Esophagus muscularis mucosa (tissue), 4 donors: ENCODE results near the gene PBX3. TPM values are rescaled to one million over a fixed set of nuclear protein-coding genes. Genes with fewer than 3 reads are reported as not detected.

Experiments used
- DNase-seq: peaks from one replicate; pipeline ENCODE4 v3.0.0-alpha.2; 2017; ENCODE audit errors: extremely low spot score
- H3K27ac ChIP-seq, 4 donors: fragments of 200-600 bp; sonication (generic); replicated peaks in 1 of 4; 1 replicate in 3 of 4; 2 replicates in 1 of 4; pipeline ENCODE4 v1.5.1; 2016 to 2019; ENCODE audit warnings: mild to moderate bottlenecking in 1 of 4
- H3K27me3 ChIP-seq, 4 donors: fragments of 200-600 bp; sonication (generic); one replicate each; pipeline versions ENCODE4 v1.5.1 to v1.6.0; 2016 to 2019
- H3K36me3 ChIP-seq, 4 donors: fragments of 200-600 bp; sonication (generic); one replicate each; pipeline ENCODE4 v1.5.1; 2016 to 2019
- H3K4me1 ChIP-seq, 4 donors: fragments of 200-600 bp; sonication (generic); one replicate each; pipeline ENCODE4 v1.5.1; 2016 to 2019
- H3K4me3 ChIP-seq, 4 donors: fragments of 200-600 bp; sonication (generic); 1 replicate in 2 of 4; 2 replicates in 2 of 4; pipeline ENCODE4 v1.5.1; 2016 to 2019; ENCODE audit warnings: mild to moderate bottlenecking in 4 of 4, moderate library complexity in 1 of 4
- H3K9me3 ChIP-seq, 4 donors: fragments of 200-600 bp; sonication (generic); 1 replicate in 3 of 4; 2 replicates in 1 of 4; pipeline ENCODE4 v1.5.1; 2016 to 2019
- EP300 ChIP-seq: sonication (generic); formaldehyde crosslinking; IDR thresholded peaks from one replicate; pipeline ENCODE4 v1.6.1; 2017; ENCODE audit warnings: antibody characterized with exemption
- POLR2A ChIP-seq: fragments of 450-650 bp; IDR thresholded peaks from one replicate; pipeline ENCODE4 v1.6.1; 2017; ENCODE audit warnings: antibody characterized with exemption, moderate library complexity, mild to moderate bottlenecking, low read depth
- POLR2AphosphoS5 ChIP-seq, 2 donors: sonication (generic); formaldehyde crosslinking; IDR thresholded peaks; one replicate each; pipeline ENCODE4 v1.6.1; 2017; ENCODE audit warnings: antibody characterized with exemption in 2 of 2
- WGBS: methylation state at CpG from one replicate; pipeline ENCODE4 v1.1.5; 2018; 5-methylcytosine and 5-hydroxymethylcytosine counted together
- intact Hi-C: fragments of 100-400 bp; cut with DNase I; formaldehyde crosslinking; loops from one replicate; pipeline ENCODE4 v1.15.1; 2023
- total RNA-seq, 4 donors: library from RNA; depleted of rRNA; stranded (reverse); fragments of >200 nt; gene quantifications; one replicate each; pipeline versions ENCODE4 v1.1.0 to v1.2.1, GENCODE V29; 2016
- TF ChIP-seq, protein P1 (sequence below), 3 experiments: fragments of 200-600 bp in 2 of 3; fragments of 450-650 bp in 1 of 3; sonication (generic) in 2 of 3; IDR thresholded peaks; one replicate each; pipeline ENCODE4 v1.5.1; 2017 to 2019; ENCODE audit warnings: antibody characterized with exemption in 3 of 3, mild to moderate bottlenecking in 2 of 3, moderate library complexity in 1 of 3

The PBX3 gene
- total RNA-seq, 4 donors from 2014 or later = 50.1 to 82.4 (median 54.3) TPM

DNA sequence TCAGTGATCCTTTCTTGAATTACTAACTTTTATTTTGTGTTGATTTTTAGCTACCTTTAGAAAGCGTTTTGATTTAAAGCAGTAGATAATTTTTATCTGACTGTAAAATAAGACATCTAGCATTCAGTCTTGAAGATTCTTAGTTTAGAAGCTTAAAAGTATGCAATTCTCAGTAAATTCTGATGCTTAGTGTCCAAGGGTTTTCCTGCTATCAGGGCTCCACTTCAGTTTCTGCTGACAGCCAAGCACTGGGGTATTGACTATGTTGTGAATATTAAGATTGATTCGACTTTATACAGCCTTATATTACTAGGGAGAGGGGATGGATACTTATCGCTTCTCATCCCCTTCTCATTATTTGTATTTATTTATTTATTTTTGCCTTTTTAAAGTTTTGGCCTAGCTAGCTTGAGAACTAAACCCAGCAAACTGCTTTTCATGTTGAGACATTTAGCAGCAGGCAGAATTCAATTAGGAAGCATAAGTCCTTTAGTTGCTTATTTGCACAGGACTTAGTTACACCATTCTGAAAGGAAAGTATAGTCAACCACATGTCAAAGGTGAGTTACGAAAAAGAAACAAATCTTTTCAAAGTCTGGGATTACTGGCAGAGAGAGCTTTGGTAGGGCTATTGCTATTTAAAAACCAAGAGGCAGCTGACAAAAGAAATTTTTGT lies 2.9 kb downstream of the PBX3 start:
- Histone ChIP-seq H3K9me3 (no peaks in the 10 kb centered on the region), H3K4me3 (peak overlapping the region; percentile 78 to 96 (median 92)), H3K27ac (peak overlapping the region; percentile 88 to 96 (median 92)), H3K36me3 (no peaks in the 10 kb centered on the region), H3K4me1 (peaks cover 29 to 66% (median 61%) of the 10 kb centered on the region in 4 donors), H3K27me3 (no peaks in the 10 kb centered on the region)
- TF ChIP-seq, protein P1, sequence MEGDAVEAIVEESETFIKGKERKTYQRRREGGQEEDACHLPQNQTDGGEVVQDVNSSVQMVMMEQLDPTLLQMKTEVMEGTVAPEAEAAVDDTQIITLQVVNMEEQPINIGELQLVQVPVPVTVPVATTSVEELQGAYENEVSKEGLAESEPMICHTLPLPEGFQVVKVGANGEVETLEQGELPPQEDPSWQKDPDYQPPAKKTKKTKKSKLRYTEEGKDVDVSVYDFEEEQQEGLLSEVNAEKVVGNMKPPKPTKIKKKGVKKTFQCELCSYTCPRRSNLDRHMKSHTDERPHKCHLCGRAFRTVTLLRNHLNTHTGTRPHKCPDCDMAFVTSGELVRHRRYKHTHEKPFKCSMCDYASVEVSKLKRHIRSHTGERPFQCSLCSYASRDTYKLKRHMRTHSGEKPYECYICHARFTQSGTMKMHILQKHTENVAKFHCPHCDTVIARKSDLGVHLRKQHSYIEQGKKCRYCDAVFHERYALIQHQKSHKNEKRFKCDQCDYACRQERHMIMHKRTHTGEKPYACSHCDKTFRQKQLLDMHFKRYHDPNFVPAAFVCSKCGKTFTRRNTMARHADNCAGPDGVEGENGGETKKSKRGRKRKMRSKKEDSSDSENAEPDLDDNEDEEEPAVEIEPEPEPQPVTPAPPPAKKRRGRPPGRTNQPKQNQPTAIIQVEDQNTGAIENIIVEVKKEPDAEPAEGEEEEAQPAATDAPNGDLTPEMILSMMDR (IDR thresholded peaks at IDR 0.05) = no peak
- TF ChIP-seq POLR2AphosphoS5 (IDR thresholded peaks at IDR 0.05) (no peak), POLR2A (no peak), EP300 (no peak)
- no peak for DNase-seq
- intact Hi-C loops = loop anchor here (5.0 kb wide), 2 partner anchors 43 to 142 kb away; partner anchors contain the start of gene MAPKAP1
- 53% methylated on average over 4 of the region's 4 CpGs for WGBS

GRCh38 chr9:125750627-125751011 lies 3.4 kb downstream of the PBX3 start:
- Histone ChIP-seq H3K4me1 (peaks cover 25 to 66% (median 61%) of the 10 kb centered on the region in 4 donors), H3K27me3 (no peaks in the 10 kb centered on the region), H3K9me3 (no peaks in the 10 kb centered on the region), H3K36me3 (no peaks in the 10 kb centered on the region), H3K4me3 (peak overlapping the region; percentile 78 to 96 (median 92)), H3K27ac (peak overlapping the region; percentile 88 to 96 (median 92))
- 46% methylated on average over 6 of the region's 6 CpGs for WGBS
- intact Hi-C loops = no loop called here
- DNase-seq = no peak
- TF ChIP-seq, protein P1 (IDR thresholded peaks at IDR 0.05) = no peak

GRCh38 chr9:125752070-125752628 lies 5.0 kb downstream of the PBX3 start:
- 78% methylated on average over 3 of the region's 3 CpGs for WGBS
- Histone ChIP-seq H3K9me3 (no peaks in the 10 kb centered on the region), H3K27ac (peak overlapping the region in 3 of 4 donors; percentile 90 to 96 (median 93)), H3K4me3 (peak overlapping the region in 2 of 4 donors; percentile 7 to 8), H3K36me3 (no peaks in the 10 kb centered on the region), H3K27me3 (no peaks in the 10 kb centered on the region), H3K4me1 (peaks cover 22 to 80% (median 68%) of the 10 kb centered on the region in 4 donors)
- intact Hi-C loops = no loop called here
- TF ChIP-seq POLR2AphosphoS5 (IDR thresholded peaks at IDR 0.05) (no peak), POLR2A (no peak), EP300 (no peak)
- TF ChIP-seq, protein P1 (IDR thresholded peaks at IDR 0.05) = no peak
- no peak for DNase-seq

DNA sequence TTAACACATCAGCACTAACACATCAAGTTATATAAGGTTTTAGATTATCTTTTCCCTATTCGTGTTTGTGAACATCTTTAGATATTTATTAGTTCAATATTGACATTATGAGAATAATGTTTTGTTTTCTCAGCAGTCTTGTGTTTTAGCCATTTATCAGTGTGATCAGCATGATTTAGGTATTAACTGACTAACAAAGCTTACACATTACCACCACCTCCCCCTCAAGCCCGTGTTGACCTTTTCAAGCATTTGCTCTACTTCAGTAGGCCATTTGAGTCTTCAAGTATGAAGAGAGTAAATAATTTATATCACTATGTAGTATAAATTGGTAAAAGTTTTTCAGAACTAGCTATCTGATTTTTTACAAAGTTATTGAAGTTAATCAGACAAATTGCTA lies 6.9 kb downstream of the PBX3 start:
- TF ChIP-seq, protein P1 (IDR thresholded peaks at IDR 0.05) = no peak
- TF ChIP-seq POLR2AphosphoS5 (IDR thresholded peaks at IDR 0.05) (no peak), EP300 (no peak), POLR2A (no peak)
- intact Hi-C loops = no loop called here
- 44% methylated on average over 2 of the region's 2 CpGs for WGBS
- Histone ChIP-seq H3K27ac (peak overlapping the region in 2 of 4 donors; percentile 33 to 37), H3K4me1 (peaks cover 28 to 96% (median 83%) of the 10 kb centered on the region in 4 donors), H3K9me3 (no peaks in the 10 kb centered on the region), H3K4me3 (no peak overlapping the region), H3K27me3 (no peaks in the 10 kb centered on the region), H3K36me3 (no peaks in the 10 kb centered on the region)
- DNase-seq = no peak
